Measurements from ENCODE around the gene SDK2. TPM values are rescaled to one million over a fixed set of nuclear protein-coding genes. Genes with fewer than 3 reads are reported as not detected.

The SDK2 gene
- total RNA-seq, 2 donors from 2014 or later = 16.5 to 26.3 TPM

- DNase-seq (ENCODE audit: low spot score) = no peak
- WGBS = 95% methylated on average over 8 of the region's 8 CpGs
Measured at GRCh38 chr17:73633736-73634135, 10.5 kb downstream of the SDK2 start.

GRCh38 chr17:73632513-73632912, 11.7 kb downstream of the SDK2 start:
- H3K27me3 ChIP-seq (replicated peaks; ENCODE audit: insufficient read depth) = no peaks in the 10 kb centered on the region
- DNase-seq (ENCODE audit: low spot score) = no peak
- no peaks in the 10 kb centered on the region for H3K36me3 ChIP-seq
- intact Hi-C loops (cut with DNase I) = no loop called here
- H3K27ac ChIP-seq = no peak overlapping the region
- no peak for TF ChIP-seq POLR2AphosphoS5 (IDR thresholded peaks at IDR 0.05)
- TF ChIP-seq CTCF (IDR thresholded peaks at IDR 0.05) = no peak
- TF ChIP-seq POLR2A (IDR thresholded peaks at IDR 0.05) = no peak
- no peak overlapping the region for H3K4me3 ChIP-seq
- H3K4me1 ChIP-seq (replicated peaks) = peaks cover 11% of the 10 kb centered on the region
- WGBS = 95% methylated on average over 2 of the region's 2 CpGs
- H3K9me3 ChIP-seq = no peaks in the 10 kb centered on the region

More at GRCh38 chr17:73633736-73634135, 10.5 kb downstream of the SDK2 start:
- Histone ChIP-seq H3K9me3 (no peaks in the 10 kb centered on the region), H3K4me3 (no peak overlapping the region), H3K27ac (no peak overlapping the region), H3K4me1 (replicated peaks) (peaks cover 11% of the 10 kb centered on the region), H3K27me3 (replicated peaks; ENCODE audit: insufficient read depth) (no peaks in the 10 kb centered on the region), H3K36me3 (no peaks in the 10 kb centered on the region)
- TF ChIP-seq POLR2AphosphoS5 (IDR thresholded peaks at IDR 0.05) = no peak
- no peak for TF ChIP-seq POLR2A (IDR thresholded peaks at IDR 0.05)
- no peak for TF ChIP-seq CTCF (IDR thresholded peaks at IDR 0.05)
- intact Hi-C loops (cut with DNase I) = no loop called here

- H3K36me3 ChIP-seq = no peaks in the 10 kb centered on the region
- H3K27me3 ChIP-seq (replicated peaks; ENCODE audit: insufficient read depth) = no peaks in the 10 kb centered on the region
- WGBS = 84% methylated on average over 19 of the region's 19 CpGs
- intact Hi-C loops (cut with DNase I) = no loop called here
- H3K4me1 ChIP-seq (replicated peaks) = peaks cover 11% of the 10 kb centered on the region
- H3K4me3 ChIP-seq = no peak overlapping the region
- H3K27ac ChIP-seq = no peak overlapping the region
- TF ChIP-seq POLR2AphosphoS5 (IDR thresholded peaks at IDR 0.05) = no peak
- no peak for TF ChIP-seq POLR2A (IDR thresholded peaks at IDR 0.05)
- no peak for TF ChIP-seq CTCF (IDR thresholded peaks at IDR 0.05)
- H3K9me3 ChIP-seq = no peaks in the 10 kb centered on the region
- DNase-seq (ENCODE audit: low spot score) = no peak
Measured at GRCh38 chr17:73630965-73631595, 13.2 kb downstream of the SDK2 start.

GRCh38 chr17:73630531-73630930, 13.7 kb downstream of the SDK2 start:
- no peak overlapping the region for H3K27ac ChIP-seq
- H3K36me3 ChIP-seq = no peaks in the 10 kb centered on the region
- TF ChIP-seq POLR2AphosphoS5 (IDR thresholded peaks at IDR 0.05) = no peak
- TF ChIP-seq CTCF (IDR thresholded peaks at IDR 0.05) = no peak
- no peak for TF ChIP-seq POLR2A (IDR thresholded peaks at IDR 0.05)
- WGBS = 91% methylated on average over 6 of the region's 6 CpGs
- intact Hi-C loops (cut with DNase I) = no loop called here
- H3K27me3 ChIP-seq (replicated peaks; ENCODE audit: insufficient read depth) = no peaks in the 10 kb centered on the region
- no peak overlapping the region for H3K4me3 ChIP-seq
- DNase-seq (ENCODE audit: low spot score) = no peak
- no peaks in the 10 kb centered on the region for H3K9me3 ChIP-seq
- peaks cover 11% of the 10 kb centered on the region for H3K4me1 ChIP-seq (replicated peaks)

Data from prostate gland (tissue), 2 donors.